Measurements from ENCODE around the gene FXR1. TPM values are rescaled to one million over a fixed set of nuclear protein-coding genes. Genes with fewer than 3 reads are reported as not detected.
A peak's percentile ranks its signal among the peaks of the same experiment; 100 is the strongest.
"Not testable (repeated sequence)": the region's sequence is repeated elsewhere in the genome, so short reads cannot be mapped to it uniquely, and the experiment has no call there.

FXR1 gene
- total RNA-seq, 6 experiments from 2014 or later = 41.5 to 88.5 (median 46.8) TPM

DNA sequence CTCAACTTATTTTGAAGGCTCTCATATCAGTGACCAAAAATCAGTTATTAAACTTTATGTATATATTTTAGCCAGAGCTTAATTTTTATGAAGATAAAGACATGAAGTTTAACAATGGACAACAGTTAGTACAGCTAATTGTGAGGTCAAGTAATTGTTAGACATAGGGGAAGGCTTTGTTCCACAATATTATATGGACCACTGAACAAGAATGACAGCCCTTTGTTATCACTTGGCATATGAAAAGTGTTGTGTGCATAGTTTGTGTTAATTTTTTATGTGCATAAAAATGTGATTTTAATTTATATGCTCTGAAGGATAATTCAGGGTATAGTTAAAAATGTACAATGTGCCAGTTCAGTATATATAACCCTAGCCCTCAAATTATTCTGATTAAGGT is 65.0 kb downstream of the FXR1 start:
- no peaks in the 10 kb centered on the region for H3K9me3 ChIP-seq
- no peaks in the 10 kb centered on the region for H3K27me3 ChIP-seq
- peaks cover 0 to 11% (median 4%) of the 10 kb centered on the region in 4 donors for H3K36me3 ChIP-seq
- intact Hi-C loops (cut with DNase I) = no loop called here
- peaks cover 0 to 6% (median 0%) of the 10 kb centered on the region in 4 donors for H3K4me1 ChIP-seq
- H3K4me3 ChIP-seq = no peak overlapping the region
- no peak overlapping the region for H3K27ac ChIP-seq
- TF ChIP-seq POLR2A (IDR thresholded peaks at IDR 0.05) = no peak
- TF ChIP-seq, protein P1, sequence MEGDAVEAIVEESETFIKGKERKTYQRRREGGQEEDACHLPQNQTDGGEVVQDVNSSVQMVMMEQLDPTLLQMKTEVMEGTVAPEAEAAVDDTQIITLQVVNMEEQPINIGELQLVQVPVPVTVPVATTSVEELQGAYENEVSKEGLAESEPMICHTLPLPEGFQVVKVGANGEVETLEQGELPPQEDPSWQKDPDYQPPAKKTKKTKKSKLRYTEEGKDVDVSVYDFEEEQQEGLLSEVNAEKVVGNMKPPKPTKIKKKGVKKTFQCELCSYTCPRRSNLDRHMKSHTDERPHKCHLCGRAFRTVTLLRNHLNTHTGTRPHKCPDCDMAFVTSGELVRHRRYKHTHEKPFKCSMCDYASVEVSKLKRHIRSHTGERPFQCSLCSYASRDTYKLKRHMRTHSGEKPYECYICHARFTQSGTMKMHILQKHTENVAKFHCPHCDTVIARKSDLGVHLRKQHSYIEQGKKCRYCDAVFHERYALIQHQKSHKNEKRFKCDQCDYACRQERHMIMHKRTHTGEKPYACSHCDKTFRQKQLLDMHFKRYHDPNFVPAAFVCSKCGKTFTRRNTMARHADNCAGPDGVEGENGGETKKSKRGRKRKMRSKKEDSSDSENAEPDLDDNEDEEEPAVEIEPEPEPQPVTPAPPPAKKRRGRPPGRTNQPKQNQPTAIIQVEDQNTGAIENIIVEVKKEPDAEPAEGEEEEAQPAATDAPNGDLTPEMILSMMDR (IDR thresholded peaks at IDR 0.05) = no peak
- no peak for ATAC-seq
- DNase-seq = no peak

GRCh38 chr3:180979961-180980360 is 67.5 kb downstream of the FXR1 start:
- no peak for DNase-seq
- Histone ChIP-seq H3K4me1 (peaks cover 0 to 16% (median 0%) of the 10 kb centered on the region in 4 donors), H3K36me3 (peaks cover 0 to 20% (median 6%) of the 10 kb centered on the region in 4 donors), H3K4me3 (no peak overlapping the region), H3K27ac (no peak overlapping the region), H3K9me3 (no peaks in the 10 kb centered on the region), H3K27me3 (no peaks in the 10 kb centered on the region)
- intact Hi-C loops (cut with DNase I) = no loop called here
- no peak for ATAC-seq
- TF ChIP-seq POLR2A (IDR thresholded peaks at IDR 0.05) = no peak
- TF ChIP-seq, protein P1 (IDR thresholded peaks at IDR 0.05) = no peak

GRCh38 chr3:180980611-180981010 is 68.1 kb downstream of the FXR1 start:
- intact Hi-C loops (cut with DNase I) = no loop called here
- DNase-seq (no peak), ATAC-seq (peak; percentile 40 to 79 (median 54))
- Histone ChIP-seq H3K27ac (no peak overlapping the region), H3K4me3 (no peak overlapping the region), H3K36me3 (peaks cover 0 to 24% (median 7%) of the 10 kb centered on the region in 4 donors), H3K9me3 (no peaks in the 10 kb centered on the region), H3K27me3 (no peaks in the 10 kb centered on the region), H3K4me1 (peaks cover 0 to 16% (median 0%) of the 10 kb centered on the region in 4 donors)
- TF ChIP-seq, protein P1 (IDR thresholded peaks at IDR 0.05) = no peak
- TF ChIP-seq POLR2A (IDR thresholded peaks at IDR 0.05) = no peak

- Histone ChIP-seq H3K4me1 (peaks cover 0 to 16% (median 0%) of the 10 kb centered on the region in 4 donors), H3K4me3 (no peak overlapping the region), H3K27me3 (no peaks in the 10 kb centered on the region), H3K36me3 (peaks cover 0 to 31% (median 6%) of the 10 kb centered on the region in 4 donors), H3K9me3 (no peaks in the 10 kb centered on the region), H3K27ac (no peak overlapping the region)
- 84% methylated on average over 2 of the region's 2 CpGs for WGBS (ENCODE audit: insufficient coverage, low coverage, low lambda C conversion rate, missing lambda C conversion rate)
- TF ChIP-seq, protein P1 (IDR thresholded peaks at IDR 0.05) = no peak
- TF ChIP-seq POLR2A (IDR thresholded peaks at IDR 0.05) = no peak
- intact Hi-C loops (cut with DNase I) = no loop called here
- ATAC-seq = no peak
- DNase-seq = no peak
Observed at GRCh38 chr3:180981912-180982311, 69.4 kb downstream of the FXR1 start.

DNA sequence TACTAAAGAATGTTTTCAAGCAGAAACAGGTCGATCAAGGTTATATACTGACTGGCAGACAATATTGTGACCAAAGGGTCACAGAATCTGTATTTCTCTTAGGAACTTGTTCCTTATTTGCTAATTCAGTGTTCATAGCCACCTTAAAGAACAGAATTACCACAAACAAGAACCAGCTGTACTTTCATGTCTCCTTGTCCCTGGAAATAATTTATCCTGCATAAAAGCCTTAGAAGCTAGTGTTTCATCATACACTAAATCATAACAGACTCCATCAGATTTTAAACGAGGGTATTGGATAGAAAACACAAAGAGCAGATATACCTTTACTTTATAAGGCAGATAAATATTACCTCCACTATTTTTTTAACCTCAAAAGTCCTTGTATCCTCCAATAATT is 70.7 kb downstream of the FXR1 start:
- TF ChIP-seq POLR2A (IDR thresholded peaks at IDR 0.05) = no peak
- TF ChIP-seq, protein P1 (IDR thresholded peaks at IDR 0.05) = no peak
- Histone ChIP-seq H3K36me3 (peaks cover 0 to 40% (median 6%) of the 10 kb centered on the region in 4 donors), H3K27ac (no peak overlapping the region), H3K9me3 (no peaks in the 10 kb centered on the region), H3K4me1 (peaks cover 0 to 24% (median 1%) of the 10 kb centered on the region in 4 donors), H3K27me3 (no peaks in the 10 kb centered on the region), H3K4me3 (no peak overlapping the region)
- ATAC-seq (peak in 1 of 4 donors; percentile 36), DNase-seq (no peak)
- WGBS (ENCODE audit: insufficient coverage, low coverage, low lambda C conversion rate, missing lambda C conversion rate) = 38% methylated on average over 2 of the region's 2 CpGs
- intact Hi-C loops (cut with DNase I) = no loop called here

GRCh38 chr3:180986366-180986765 is 73.9 kb downstream of the FXR1 start:
- H3K4me3 ChIP-seq; H3K9me3 ChIP-seq; DNase-seq; intact Hi-C loops (cut with DNase I); ATAC-seq; H3K27me3 ChIP-seq; H3K27ac ChIP-seq: not testable (repeated sequence)
- WGBS (ENCODE audit: insufficient coverage, low coverage, low lambda C conversion rate, missing lambda C conversion rate) = 90% methylated on average over 10 of the region's 10 CpGs
- Histone ChIP-seq H3K36me3 (peaks cover 0 to 36% (median 3%) of the 10 kb centered on the region in 4 donors), H3K4me1 (peaks cover 0 to 24% (median 3%) of the 10 kb centered on the region in 4 donors)
